ENCODE results near the gene ANKRD30A.

DNA sequence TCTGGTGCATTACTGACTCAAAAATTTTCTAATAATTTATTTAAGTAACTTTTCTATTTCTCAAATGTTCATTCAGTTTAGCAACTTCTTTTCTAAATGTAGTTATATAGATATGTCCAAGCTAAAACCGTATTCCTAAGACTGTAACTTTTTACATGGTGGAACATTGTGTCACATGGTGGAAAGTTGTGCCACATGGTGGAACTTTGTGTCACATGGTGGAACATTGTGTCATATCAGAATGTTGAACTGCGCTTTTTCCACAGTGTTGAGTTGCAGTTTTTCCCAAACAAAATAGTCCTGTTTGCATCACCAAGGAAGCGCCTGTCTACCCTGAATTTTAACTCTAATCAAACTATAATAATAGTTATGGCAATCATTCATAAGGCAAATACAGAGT lies 109.3 kb downstream of the ANKRD30A start:
- TF ChIP-seq POLR2AphosphoS5 (IDR thresholded peaks at IDR 0.05; ENCODE audit: low read depth, low read length): no peak
- TF ChIP-seq SIN3A (IDR thresholded peaks at IDR 0.05; ENCODE audit: borderline replicate concordance, insufficient read depth, low read length): no peak
- TF ChIP-seq, protein P1, sequence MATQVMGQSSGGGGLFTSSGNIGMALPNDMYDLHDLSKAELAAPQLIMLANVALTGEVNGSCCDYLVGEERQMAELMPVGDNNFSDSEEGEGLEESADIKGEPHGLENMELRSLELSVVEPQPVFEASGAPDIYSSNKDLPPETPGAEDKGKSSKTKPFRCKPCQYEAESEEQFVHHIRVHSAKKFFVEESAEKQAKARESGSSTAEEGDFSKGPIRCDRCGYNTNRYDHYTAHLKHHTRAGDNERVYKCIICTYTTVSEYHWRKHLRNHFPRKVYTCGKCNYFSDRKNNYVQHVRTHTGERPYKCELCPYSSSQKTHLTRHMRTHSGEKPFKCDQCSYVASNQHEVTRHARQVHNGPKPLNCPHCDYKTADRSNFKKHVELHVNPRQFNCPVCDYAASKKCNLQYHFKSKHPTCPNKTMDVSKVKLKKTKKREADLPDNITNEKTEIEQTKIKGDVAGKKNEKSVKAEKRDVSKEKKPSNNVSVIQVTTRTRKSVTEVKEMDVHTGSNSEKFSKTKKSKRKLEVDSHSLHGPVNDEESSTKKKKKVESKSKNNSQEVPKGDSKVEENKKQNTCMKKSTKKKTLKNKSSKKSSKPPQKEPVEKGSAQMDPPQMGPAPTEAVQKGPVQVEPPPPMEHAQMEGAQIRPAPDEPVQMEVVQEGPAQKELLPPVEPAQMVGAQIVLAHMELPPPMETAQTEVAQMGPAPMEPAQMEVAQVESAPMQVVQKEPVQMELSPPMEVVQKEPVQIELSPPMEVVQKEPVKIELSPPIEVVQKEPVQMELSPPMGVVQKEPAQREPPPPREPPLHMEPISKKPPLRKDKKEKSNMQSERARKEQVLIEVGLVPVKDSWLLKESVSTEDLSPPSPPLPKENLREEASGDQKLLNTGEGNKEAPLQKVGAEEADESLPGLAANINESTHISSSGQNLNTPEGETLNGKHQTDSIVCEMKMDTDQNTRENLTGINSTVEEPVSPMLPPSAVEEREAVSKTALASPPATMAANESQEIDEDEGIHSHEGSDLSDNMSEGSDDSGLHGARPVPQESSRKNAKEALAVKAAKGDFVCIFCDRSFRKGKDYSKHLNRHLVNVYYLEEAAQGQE (IDR thresholded peaks at IDR 0.05; ENCODE audit: insufficient read depth in 1 of 2, low read depth in 2 of 2, low read length in 2 of 2): no peak

Data from PFSK-1 (cell line).